GM18507 (cell line): ENCODE data around the gene CSF1.

Experiments
- DNase-seq: peaks from one replicate; pipeline ENCODE4 v3.0.0; 2011; ENCODE audit warnings: low read depth; ENCODE audit not compliant: insufficient read length; ENCODE audit errors: extremely low spot score
- FAIRE-seq: peaks from 2 replicates; lab custom pipeline; 2011; peaks lifted over from hg19 to GRCh38; lab: Jason Lieb, UNC

Gene CSF1

DNA sequence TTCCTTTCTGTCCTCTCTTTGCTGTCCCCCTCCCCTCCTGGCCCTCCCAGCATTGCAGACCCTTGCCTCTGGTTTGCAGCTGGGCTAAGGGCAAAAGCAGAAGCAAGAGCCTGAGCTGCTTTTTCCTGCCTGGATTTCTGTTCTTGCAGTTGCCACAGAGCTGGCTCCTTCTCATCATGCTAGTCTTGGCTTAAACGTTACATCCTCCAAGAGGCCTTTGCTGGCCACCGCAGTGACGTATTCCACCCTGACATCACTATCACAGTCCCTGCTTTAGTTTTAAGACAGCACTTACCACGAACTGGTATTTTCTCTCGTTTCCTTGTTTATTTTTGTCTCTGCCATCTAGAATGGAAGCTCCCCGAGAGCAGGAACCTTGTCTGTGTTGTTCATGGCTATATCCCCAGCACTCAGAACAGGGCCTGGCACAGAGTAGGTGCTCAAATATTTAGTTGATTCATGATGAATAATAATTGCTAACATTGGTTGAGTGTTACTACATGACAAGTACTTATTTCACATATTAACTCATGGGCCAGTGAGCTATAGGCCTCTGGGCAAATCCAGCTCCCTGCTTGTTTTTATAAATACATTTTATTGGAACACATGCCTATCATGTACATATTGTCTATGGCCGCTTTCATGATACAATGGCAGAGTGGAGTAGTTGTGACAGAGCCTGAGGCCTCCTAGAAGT lies 13.2 kb upstream of the CSF1 start:
- FAIRE-seq (no peak), DNase-seq (no peak)

DNA sequence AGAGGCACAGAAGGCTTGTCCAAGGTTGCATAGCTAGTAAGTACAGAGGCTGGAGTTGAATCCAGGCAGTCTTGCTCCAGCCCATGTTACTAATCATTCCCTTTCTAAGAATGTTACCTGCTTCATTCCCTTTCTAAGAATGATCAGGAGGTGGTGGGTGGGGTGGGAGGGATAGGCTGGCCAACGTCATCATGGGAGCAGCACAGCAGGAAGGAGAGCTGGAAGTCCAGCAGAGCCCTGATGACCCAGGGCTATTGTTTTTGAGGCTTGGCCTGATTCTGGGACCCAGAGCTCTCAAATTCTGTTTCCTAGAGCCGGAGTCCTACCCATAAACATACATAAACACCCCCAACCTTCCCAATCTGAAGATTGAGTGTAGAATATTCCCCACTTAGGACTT lies 11.8 kb upstream of the CSF1 start:
- FAIRE-seq, result no peak

DNA sequence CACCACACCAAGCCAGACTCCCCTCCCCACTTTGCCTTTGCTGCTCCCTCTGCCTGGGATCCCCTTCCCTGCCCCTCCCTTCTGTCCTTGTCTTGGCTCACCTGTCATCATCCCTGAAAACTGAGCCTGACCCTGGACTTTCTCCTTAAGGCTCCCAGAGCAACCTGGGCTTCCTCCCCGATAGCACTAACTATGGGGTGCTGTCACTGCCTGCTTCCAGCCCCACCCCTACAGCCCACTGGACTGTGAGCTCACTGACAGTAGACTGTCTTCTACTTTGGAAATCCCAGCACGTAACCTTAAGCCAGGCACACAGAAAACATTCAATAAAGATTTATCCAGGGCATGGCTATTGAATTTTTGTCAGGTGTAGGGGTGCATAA lies 9.5 kb upstream of the CSF1 start:
- FAIRE-seq (no peak), DNase-seq (no peak)

More for the DNA sequence above, 11.8 kb upstream of the CSF1 start:
- no peak for DNase-seq

DNA sequence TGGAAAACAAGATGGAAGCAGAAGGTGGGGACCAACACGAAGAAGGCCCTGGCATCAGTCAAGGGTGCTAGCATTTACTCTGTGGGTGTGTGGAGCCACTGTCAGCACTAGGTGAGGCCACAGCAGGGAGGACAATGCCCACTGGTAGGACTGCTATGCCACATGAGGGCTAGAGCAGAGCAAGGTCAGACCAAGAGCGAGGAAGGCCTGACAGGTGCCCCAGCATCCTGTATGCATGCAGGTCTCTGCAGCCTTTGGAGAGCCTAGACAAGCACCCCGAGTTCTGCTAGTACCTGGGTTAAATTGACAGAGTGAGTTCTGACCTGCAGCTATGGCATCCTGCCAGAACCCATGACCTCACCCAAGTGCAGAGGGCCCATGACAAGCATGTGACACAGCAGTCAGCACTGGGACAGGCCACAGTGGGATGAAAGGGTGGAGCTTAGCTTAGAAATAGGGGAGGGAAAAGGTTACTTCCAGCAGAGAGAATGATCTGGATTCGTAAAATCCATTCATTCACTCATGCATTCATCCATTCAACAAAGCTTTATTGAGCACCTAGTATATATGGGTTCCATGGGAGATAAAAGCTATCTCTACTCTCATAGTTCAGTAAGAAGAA lies 9.0 kb upstream of the CSF1 start:
- FAIRE-seq (no peak), DNase-seq (no peak)

DNA sequence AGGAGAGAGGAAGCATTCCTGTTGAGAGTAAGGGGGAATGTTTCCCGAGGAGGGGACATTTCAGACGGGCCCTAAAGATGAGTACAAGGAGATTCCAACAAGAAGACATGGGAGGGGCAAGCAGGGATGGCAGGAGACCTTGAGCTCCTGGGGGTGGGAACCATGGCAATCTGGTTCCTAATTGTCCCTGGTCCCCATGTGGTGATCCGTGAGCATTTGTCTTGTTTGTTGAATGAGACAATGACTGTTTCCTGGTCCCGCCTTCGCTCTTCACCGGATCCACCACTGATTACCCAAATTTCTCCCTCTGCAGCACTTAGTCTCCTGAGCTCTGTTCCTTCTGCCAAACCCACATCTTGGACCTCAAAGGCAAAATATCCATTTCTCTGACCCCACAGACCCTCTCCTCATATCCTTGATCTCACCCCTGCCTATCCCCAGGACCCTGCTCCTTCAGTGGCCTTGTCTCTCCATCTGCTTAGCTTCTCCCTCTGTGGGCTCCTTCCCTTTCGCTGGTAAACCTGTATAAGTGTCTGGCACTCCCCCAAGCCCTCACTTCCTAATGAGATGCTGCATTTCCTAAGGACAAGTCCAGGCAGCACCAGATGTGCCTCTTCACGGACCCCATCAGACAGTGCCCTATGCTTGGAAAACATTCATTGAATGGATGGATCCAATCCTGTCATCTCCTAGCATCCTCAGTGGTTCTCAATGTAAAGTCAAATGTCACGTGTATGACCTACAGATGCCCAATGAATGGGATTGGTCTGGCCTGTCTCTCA lies 8.3 kb upstream of the CSF1 start:
- FAIRE-seq (no peak), DNase-seq (no peak)

DNA sequence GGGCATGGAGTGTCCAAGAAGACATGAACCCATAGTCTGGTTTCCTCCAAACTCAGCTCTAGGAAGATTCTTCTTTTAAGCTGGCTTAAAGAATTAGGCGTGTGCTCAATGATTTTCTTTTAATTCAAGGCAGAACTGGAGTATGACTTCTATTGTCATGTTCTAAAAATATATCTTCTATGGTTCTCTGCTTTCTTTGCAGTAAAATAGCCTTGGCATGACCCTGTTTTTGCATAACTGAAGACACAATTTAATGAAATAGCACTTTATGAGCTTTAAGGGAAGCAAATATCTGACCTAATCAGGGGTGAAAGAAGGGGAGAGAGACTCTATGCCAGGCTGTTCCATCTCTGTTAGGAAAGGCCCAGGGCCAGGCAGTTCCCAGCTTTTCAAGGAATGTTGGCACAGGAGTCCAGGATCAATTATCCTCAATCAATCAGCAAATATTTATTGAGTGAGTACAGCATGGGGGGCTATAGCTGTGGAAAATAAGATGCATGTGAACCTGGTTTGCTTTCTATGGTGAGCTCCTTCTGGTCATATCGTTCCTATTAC lies 7.2 kb upstream of the CSF1 start:
- FAIRE-seq (no peak), DNase-seq (no peak)

DNA sequence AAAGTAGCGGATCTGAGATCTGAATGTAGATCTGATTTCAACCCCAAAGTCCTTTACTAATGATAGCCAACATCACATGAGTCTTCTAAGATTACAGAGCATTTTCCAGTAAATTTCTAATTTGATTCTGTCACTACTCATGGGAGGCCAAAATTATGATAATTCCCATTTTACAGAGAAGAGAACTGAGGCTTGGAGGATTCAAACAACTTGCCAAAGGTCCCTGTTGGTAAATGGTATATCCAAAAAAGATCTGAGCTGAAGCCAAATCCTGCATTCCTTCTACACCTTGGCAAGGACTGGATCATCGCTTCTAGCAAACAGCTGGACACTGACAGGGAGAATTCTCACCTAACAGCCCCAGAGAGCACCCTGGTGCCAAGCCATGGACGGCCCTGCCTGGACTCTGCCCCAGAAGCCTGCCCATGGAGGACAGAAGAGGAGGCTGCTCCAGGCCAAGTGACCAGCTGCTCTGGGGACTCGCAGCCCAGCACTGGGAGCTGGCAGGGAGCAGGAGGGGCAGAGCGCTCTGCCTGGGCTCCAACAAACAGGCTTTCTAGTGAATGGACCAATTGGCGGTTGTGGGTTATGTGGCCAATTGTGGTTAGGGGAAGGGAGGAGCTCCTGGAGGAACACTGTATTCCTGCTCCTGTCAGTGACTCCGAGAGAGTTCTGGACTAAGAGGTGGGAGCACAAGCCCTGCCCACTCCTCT lies 6.4 kb upstream of the CSF1 start:
- FAIRE-seq (no peak), DNase-seq (no peak)

DNA sequence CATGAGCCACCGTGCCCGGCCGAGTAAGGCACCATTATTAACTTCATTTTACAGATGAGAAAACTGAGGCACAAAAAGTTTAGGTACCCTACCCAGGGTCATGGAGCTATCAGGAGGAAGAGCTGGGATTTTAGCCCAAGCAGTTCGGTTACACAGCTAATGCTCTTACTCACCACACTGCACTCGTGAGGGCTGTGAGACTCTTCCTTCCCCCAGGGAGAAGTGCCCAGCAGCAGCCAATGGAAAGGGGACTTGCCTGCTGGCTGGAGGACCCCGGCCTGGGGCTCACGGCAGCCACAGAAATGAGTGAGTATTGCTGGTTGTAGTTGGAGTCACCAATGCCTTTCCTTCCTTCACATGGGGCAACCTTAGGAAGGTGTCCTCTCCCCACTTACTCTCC lies 5.2 kb upstream of the CSF1 start:
- FAIRE-seq (no peak), DNase-seq (no peak)

DNA sequence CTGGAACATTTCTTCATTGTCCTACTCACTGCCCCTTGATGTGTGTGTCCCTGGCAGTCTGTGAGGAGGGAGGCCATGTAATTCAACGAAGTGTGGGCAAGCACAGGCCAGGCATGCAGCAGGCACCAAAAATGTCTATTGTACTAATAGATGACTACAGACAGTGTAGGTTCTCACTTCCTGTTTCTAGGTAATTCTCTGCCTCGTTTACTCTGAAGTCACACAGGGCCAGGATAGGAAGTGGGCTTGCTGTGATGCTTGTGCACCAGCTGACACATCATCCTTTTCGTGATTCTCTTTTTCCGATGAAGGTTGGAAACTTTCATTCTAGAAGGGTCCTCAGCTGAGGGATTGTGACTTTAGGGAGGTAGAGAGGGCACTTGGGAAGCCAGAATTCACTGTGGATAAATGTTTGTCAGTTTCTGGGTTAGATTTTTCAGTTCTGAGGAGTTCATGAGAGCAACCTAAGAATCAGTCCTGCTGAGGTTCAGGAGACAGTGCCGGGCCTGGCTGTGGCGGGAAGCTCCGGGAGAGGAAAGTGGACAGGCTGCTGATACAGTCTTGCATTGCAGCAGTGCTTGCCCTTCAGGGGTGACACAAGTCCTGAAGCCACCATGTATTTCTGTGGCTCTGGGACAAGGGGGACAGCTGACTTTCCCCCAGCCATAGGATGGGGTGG lies 4.3 kb upstream of the CSF1 start:
- peak; percentile 88 for FAIRE-seq
- peak; percentile 67 for DNase-seq

DNA sequence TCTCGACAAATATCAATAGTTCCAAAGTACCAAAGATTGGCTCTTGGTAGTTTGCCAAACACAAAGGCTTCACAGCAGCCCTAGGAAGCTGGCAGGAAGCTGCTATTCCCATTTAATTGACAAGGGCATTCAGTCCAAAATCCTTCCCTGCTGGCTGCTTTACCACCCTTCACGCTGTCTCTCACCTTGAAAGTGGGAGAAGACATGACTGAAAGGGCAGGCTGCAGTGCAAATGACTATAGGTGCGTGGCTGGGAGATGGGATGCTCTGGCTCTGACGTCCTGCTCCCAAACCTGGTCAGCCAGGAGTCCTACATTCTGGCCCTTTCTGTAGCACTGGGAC lies 3.8 kb upstream of the CSF1 start:
- FAIRE-seq, result no peak
- no peak for DNase-seq

DNA sequence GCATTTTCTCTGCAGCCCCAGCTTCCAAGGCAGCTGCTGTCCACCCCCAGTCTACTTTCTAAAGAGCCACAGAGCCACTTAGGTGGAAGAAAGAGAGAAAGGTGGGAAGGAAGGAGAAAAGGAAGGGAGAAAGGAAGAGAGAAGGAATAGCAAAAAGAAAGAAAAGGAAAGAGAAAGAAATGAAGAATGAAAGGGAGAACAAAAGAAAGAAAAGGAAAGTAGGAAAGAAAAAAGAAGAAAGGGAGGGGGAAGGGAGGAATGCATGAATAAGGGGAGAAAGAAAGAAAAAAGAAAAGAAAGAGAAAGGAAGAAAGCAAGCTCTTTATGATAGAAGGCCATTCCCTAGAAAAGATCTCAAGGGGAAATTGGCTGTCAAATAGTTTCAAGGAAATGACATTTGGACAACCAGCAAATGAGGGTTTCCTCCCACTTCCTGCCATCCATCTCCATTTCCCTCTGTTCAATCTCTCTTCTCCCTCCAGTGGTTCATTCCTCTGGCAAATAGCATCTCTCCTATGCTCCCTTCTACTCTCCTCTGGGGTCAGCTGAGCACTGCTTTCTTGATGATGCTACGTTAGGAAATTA lies 3.4 kb upstream of the CSF1 start:
- DNase-seq (no peak), FAIRE-seq (no peak)

DNA sequence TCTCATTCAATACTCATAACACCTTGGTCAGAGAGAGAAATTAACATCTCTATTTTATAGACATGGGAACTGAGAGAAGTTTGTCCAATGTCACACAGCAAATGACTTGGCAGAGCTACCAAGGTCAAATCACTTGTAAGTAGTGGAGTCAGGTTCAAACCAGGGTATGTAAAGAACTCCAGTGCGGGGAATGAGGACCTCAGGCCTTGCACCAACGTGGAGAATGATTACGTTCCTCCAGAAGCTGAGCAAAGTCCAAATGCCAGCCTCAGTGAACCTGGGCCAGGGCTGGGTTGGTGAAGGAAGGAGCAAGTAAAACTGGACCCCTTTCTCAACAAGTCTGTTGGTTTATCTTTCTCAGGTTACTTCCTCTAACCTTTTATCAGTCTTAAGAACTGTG lies 1.8 kb upstream of the CSF1 start:
- DNase-seq, result no peak
- FAIRE-seq, result no peak

DNA sequence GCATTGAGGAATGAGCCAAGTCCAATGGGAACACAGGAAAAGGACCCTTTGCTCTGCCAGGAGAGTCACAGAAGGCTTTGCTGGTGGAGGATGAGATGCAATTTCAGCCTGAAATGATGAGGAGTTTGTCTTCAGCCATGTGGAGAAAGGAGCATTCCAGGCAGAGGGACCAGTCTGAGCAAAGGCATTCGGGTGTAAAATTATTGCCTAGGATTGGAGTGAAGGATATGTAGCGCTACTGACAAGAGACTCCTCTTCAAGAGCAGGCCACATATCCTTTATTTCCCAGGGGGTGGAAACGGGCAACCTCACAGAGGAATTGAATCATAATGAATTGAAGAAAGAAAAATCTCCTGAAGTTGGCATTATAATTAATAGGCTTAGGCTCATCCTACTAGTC lies 1.1 kb upstream of the CSF1 start:
- no peak for FAIRE-seq
- DNase-seq, result no peak

DNA sequence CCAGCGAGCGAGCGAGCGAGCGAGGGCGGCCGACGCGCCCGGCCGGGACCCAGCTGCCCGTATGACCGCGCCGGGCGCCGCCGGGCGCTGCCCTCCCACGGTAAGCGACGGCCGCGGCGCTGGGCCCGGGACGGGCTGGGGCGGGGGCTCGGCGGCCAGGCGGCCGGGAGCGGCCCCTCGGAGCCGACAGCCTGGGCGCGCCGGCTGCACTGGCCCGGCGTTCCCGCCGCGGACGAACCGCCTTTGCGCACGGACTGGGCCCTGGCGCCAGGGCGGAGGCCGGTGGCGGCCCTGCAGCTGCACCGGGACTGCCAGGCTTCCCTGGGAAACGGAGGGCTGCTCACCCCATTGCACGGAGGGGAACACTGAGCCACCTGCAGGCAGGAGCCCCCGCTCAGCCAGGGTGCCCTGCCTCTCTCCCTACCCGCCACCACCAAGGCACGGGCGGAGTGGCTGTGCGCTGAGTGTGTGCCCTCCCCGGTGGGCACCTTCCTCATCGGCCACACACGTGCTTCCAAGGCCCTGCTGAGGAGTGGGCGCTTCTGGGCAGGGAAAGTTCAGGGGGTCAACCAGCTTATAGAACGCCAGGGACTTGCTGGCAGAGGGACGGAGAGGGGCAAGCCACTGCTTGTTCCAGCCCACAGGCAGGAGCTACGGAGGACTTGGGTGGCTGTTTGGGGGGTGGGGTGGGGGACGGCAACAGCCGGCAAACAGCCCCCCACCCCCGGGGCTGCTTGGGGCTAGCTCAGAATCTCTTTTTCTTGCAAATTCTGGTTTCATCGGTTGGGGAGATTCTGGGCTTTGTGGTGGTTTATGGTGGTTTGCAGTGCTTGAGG lies 532 bp downstream of the CSF1 start:
- no peak for DNase-seq
- FAIRE-seq, result no peak

DNA sequence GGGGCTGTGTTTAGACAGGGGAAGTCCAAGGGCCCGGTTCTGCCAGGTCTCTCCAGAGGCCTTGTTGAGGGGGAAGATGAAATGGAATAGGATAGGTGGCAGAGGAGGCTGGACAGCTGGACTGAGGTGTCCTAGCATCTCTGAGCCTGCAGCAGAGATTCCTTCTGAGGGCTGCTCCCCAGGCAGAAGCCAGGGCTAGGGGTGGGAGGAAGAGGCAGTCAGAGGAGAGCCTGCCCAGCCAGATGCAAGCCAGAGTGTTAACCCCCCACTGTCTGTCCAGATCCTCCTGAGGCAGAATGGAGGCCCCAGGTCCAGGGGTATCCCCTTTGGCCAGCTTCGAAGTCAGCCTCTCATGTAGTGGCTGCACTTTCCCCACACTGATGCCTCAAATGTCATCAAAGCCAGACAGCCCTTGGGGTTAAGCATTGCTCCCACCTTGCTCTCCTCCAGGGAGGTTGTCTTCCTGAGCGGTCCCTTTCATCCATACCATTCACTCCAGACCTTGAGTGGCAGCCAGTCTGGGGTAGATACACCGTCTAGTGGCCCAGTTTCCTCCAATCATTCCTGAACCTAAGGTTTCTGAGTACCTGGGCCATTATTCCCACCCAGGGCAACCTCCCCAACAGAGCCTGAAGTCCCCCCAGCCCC lies 1.7 kb downstream of the CSF1 start:
- no peak for FAIRE-seq

DNA sequence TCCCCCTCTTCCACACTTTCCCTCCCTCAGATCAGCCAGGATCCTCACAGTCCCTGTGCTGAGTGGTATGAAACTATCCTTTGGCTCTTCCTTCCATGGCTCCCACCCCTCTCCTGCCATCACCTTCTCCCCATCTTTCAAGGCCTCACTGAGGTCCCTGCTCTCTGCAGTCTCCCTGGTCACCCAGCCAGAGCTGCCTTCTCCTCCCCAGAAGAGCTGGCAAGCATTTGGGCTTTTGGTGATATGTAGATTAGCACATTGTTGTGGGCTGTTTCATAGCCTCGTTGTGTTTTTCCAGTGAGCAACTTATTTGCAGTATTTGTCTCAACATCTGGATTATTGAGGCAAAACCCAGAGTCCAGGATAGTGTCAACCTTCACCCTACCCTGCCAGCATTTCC lies 2.2 kb downstream of the CSF1 start:
- DNase-seq, result no peak
- no peak for FAIRE-seq

More for the DNA sequence above, 1.7 kb downstream of the CSF1 start:
- no peak for DNase-seq

DNA sequence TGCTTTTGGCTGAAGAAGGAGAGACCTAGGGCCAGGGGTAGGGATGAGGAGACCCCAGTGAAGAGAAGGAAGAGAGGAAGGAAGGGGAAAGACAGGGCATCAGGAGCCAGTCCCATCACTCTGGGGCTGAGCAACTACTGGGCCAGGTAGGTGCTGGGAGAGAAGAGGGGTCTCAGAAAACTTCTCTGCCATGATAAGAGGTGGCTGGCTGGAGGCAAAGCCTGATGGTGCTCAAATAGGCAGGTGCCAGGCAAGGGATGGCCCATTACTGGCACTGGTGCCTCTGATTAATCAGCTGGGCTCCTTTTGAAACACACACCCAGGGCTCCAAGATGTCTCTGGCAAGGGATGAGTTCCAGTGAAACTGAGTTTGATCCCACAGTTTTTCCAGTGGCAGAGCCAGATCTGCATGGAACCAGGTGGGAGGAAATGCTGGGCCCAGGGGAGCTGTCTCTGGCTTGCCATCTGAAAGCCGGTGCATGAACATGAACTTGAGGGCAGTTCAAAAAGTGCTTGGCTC lies 2.8 kb downstream of the CSF1 start:
- no peak for FAIRE-seq

More for the DNA sequence above, 2.8 kb downstream of the CSF1 start:
- DNase-seq, result no peak
